ENCODE results near the gene TNNC1. TPM values are rescaled to one million over a fixed set of nuclear protein-coding genes. Genes with fewer than 3 reads are reported as not detected.
A peak's percentile ranks its signal among the peaks of the same experiment; 100 is the strongest.

Gene TNNC1
- total RNA-seq, 1 donor from 2014 or later = not detected

GRCh38 chr3:52431459-52432223 is 22.2 kb downstream of the TNNC1 start:
- DNase-seq = no peak

GRCh38 chr3:52430416-52430810 is 23.4 kb downstream of the TNNC1 start:
- DNase-seq = no peak

- DNase-seq = no peak
Observed at GRCh38 chr3:52429779-52430415, 23.9 kb downstream of the TNNC1 start.

- no peak for DNase-seq
Observed at GRCh38 chr3:52429031-52429430, 24.8 kb downstream of the TNNC1 start.

- DNase-seq = peak; percentile 31
Observed at GRCh38 chr3:52428151-52429005, 25.5 kb downstream of the TNNC1 start.

- no peak for DNase-seq
Observed at GRCh38 chr3:52423173-52423572, 30.7 kb downstream of the TNNC1 start.

- DNase-seq = no peak
Observed at GRCh38 chr3:52422669-52423068, 31.2 kb downstream of the TNNC1 start.

GRCh38 chr3:52420388-52420787 is 33.5 kb downstream of the TNNC1 start:
- DNase-seq = no peak

- no peak for DNase-seq
Observed at GRCh38 chr3:52415800-52416199, 38.0 kb downstream of the TNNC1 start.

- no peak for DNase-seq
Observed at GRCh38 chr3:52408466-52408865, 45.4 kb downstream of the TNNC1 start.

- no peak for DNase-seq
Observed at GRCh38 chr3:52407779-52408178, 46.1 kb downstream of the TNNC1 start.

GRCh38 chr3:52406791-52407510 is 46.9 kb downstream of the TNNC1 start:
- no peak for DNase-seq

GRCh38 chr3:52406231-52406661 is 47.6 kb downstream of the TNNC1 start:
- DNase-seq = no peak

GRCh38 chr3:52405601-52406110 is 48.2 kb downstream of the TNNC1 start:
- no peak for DNase-seq

- no peak for DNase-seq
Observed at GRCh38 chr3:52405066-52405465, 48.8 kb downstream of the TNNC1 start.

- DNase-seq = no peak
Observed at GRCh38 chr3:52404391-52404790, 49.5 kb downstream of the TNNC1 start.

- DNase-seq = no peak
Observed at GRCh38 chr3:52403955-52404354, 49.9 kb downstream of the TNNC1 start.

GRCh38 chr3:52403271-52403841 is 50.5 kb downstream of the TNNC1 start:
- no peak for DNase-seq

GRCh38 chr3:52402706-52403270 is 51.1 kb downstream of the TNNC1 start:
- no peak for DNase-seq

GRCh38 chr3:52402101-52402521 is 51.7 kb downstream of the TNNC1 start:
- no peak for DNase-seq

GRCh38 chr3:52401551-52401950 is 52.3 kb downstream of the TNNC1 start:
- no peak for DNase-seq
